Measurements from ENCODE around the gene SLC2A6. TPM values are rescaled to one million over a fixed set of nuclear protein-coding genes. Genes with fewer than 3 reads are reported as not detected.

The SLC2A6 gene
- total RNA-seq, 2 donors from 2014 or later, result 1.5 to 3.4 TPM

DNA sequence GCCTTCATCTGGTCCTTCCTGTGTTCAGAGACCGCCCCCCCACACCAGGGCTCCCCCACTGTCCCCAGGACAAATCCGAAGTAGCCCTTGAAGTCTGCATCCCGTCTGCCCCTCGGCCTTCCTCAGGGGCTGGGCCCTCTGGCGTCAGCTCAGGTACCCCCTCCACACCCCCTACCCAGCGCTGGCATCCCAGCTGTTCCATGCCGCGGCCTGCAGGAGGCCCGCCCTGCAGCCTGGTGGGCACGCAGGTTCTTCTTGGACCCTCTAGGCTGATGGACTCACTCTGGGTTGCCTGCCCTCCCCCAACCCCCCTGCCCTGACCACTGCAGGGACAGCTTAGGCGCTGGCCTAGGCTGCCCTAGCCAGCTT, 6.6 kb downstream of the SLC2A6 start:
- H3K4me3 Mint-ChIP-seq, result no peak overlapping the region

DNA sequence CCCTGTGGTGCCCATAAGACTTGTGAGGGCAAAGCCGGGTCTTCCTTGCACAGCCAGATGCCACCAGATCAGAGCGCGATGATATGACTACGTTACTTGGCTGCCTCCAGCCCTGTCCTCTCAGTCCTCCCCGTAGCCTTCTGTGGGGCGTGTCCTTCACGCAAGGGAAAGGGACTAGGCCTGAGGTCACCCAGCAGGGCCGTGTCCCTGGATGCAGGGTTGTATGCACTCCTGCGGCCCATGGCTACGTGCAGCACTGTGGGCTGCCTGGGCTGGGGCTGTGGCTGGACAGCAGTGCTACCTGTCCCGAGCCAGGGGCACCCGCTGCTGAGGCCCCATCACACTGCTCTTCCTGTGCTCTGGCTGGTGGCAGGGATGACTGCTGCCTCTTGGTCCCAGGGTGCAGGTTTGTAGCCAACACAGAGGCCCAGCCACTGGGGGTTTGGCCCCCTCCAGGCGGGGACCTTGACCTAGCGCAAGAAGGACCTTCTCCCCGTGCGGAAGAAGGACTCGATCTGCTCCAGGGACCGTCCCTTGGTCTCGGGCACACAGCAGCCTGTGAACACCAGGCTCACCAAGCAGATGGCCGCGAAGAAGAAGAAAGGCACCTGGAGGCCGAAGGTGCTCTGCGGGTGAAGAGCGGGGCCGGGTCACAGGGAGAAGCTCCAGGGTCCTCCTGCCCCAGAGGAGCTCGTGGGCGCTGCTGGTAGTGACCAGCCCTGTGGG, 7.2 kb downstream of the SLC2A6 start:
- Mint-ChIP-seq H3K4me3 (no peak overlapping the region), H3K27ac (no peak overlapping the region), H3K27me3 (no peaks in the 10 kb centered on the region), H3K36me3 (ENCODE audit: low read depth) (no peaks in the 10 kb centered on the region), H3K4me1 (no peaks in the 10 kb centered on the region)
- ATAC-seq, result no peak
- no peaks in the 10 kb centered on the region for H3K9me3 ChIP-seq (ENCODE audit: control insufficient read depth, low read length, poor library complexity, severe bottlenecking)
- DNase-seq, result no peak

More for the DNA sequence above, 6.6 kb downstream of the SLC2A6 start:
- Mint-ChIP-seq H3K4me1 (no peaks in the 10 kb centered on the region), H3K27me3 (no peaks in the 10 kb centered on the region), H3K36me3 (ENCODE audit: low read depth) (no peaks in the 10 kb centered on the region), H3K27ac (no peak overlapping the region)
- DNase-seq, result no peak
- no peaks in the 10 kb centered on the region for H3K9me3 ChIP-seq (ENCODE audit: control insufficient read depth, low read length, poor library complexity, severe bottlenecking)
- no peak for ATAC-seq

DNA sequence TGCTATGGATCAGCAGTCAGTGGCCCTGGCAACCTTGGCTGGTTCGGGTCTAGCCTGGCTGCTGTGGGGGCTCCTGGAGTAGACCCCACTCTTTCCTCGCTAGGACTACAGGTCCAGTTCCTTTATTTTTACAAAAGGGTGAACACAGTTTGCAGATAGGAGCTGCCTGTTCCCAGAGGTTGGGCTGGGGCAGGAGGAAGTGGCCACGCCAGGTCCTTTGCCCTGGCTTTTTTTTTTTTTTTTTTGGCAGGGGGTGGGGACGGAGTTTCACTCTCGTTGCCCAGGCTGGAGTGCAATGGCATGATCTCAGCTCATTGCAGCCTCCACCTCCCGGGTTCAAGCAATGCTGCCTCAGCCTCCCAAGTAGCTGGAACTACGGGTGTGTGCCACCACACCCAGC, 7.9 kb downstream of the SLC2A6 start:
- H3K9me3 ChIP-seq (ENCODE audit: control insufficient read depth, low read length, poor library complexity, severe bottlenecking), result no peaks in the 10 kb centered on the region
- H3K4me3 Mint-ChIP-seq, result no peak overlapping the region
- DNase-seq, result no peak
- H3K27ac Mint-ChIP-seq, result no peak overlapping the region
- H3K36me3 Mint-ChIP-seq (ENCODE audit: low read depth), result no peaks in the 10 kb centered on the region
- no peak for ATAC-seq
- no peaks in the 10 kb centered on the region for H3K27me3 Mint-ChIP-seq
- no peaks in the 10 kb centered on the region for H3K4me1 Mint-ChIP-seq

DNA sequence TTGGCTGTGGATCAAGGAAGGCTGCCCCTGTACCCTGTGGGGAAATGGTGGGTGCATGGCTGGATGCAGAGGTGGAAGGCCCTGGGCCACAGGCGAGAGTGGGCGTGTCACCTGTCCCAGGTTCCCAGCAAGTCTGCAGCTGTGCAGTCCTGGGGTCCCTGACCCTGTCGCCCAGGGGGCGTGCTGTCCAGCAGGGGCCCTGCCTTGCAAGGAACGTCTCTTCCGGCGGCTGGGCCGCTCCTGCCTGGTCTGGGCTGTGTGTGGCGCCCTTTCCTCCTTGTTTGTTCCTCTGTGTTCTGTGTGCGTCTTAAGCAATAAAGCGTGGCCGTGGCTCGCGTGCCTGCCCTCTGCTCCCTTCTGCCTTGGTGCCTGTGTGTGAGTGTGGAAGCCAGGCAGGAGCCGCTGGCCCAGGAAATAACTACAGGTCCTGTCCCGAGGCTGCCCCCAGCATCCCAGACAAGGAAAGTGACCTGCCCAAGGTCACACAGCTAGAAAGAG, 8.4 kb downstream of the SLC2A6 start:
- Mint-ChIP-seq H3K27me3 (no peaks in the 10 kb centered on the region), H3K36me3 (ENCODE audit: low read depth) (no peaks in the 10 kb centered on the region), H3K27ac (no peak overlapping the region), H3K4me3 (no peak overlapping the region), H3K4me1 (no peaks in the 10 kb centered on the region)
- DNase-seq, result no peak
- no peaks in the 10 kb centered on the region for H3K9me3 ChIP-seq (ENCODE audit: control insufficient read depth, low read length, poor library complexity, severe bottlenecking)
- no peak for ATAC-seq

DNA sequence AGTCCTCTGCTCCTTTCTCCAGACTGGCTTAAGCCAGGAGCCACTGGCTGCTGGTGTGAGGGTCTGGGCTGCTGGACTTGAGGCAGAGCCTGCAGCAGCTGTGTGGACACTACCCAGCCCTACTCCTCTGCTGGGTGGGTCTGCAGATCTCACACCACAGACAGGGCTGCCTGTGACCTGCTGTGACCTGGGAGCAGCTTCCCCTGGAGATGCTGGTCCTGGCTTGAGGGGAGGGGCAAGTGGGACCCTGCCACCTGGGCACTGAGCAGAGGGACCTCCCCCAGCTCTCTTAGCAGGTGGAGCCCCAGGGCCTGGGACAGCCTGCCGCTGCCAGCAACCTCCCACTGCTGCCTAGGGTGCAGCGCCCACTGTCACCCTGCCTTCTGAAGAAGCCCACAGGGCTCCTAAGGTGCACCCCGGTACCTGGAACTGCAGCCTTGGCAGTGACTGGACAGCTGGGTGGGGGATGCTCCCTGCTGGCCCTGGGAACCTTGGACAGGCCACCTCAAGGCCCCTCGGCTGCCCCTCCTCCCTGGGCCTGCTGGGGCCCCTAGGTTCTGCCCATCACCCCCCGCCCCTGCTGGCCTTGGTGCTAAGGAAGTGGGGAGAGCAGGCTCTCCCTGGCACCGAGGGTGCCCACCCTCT, 10.0 kb downstream of the SLC2A6 start:
- H3K4me3 Mint-ChIP-seq, result no peak overlapping the region
- H3K27ac Mint-ChIP-seq, result no peak overlapping the region
- ATAC-seq (no peak), DNase-seq (no peak)
- H3K9me3 ChIP-seq (ENCODE audit: control insufficient read depth, low read length, poor library complexity, severe bottlenecking), result no peaks in the 10 kb centered on the region
- H3K4me1 Mint-ChIP-seq, result no peaks in the 10 kb centered on the region
- no peaks in the 10 kb centered on the region for H3K36me3 Mint-ChIP-seq (ENCODE audit: low read depth)
- H3K27me3 Mint-ChIP-seq, result no peaks in the 10 kb centered on the region

DNA sequence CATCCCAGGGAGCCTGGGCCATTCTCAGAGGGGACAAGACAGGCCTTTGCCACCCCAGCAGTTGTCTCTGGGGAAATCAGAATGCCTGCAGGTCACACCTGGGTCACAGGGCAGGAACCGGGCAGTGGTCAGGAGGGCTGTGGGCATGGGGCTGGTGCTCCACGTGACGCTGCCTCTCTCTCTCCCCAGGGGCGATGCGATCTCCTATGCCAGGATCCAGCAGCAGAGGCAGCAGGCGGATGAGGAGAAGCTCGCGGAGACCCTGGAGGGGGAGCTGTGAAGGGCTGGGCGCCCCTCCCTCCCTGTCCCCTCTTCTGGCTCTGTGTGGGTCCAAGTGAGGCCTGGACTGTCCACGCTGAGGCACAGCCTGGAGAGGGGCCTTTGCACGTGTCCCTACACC, 10.5 kb downstream of the SLC2A6 start:
- DNase-seq, result no peak
- no peak overlapping the region for H3K4me3 Mint-ChIP-seq

DNA sequence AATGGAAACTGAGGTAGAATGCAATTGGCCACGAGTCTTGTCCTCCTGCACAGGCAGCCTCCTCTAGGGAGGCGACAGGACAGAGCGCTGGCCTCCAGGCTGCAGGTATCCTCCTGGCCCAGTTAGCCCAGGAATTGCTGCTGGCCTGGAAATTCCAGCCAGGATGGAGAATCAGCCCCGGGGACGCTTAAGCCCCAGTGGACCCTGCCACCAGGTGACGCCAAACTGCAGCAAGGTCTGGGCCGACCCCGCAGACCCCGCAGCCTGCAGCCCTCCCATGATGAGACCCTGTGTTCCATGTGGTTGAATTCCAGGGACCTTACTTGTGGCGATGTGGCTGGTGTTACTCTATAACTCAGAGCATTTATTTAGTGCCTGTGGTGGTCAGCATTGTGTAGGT, 11.8 kb downstream of the SLC2A6 start:
- no peaks in the 10 kb centered on the region for H3K9me3 ChIP-seq (ENCODE audit: control insufficient read depth, low read length, poor library complexity, severe bottlenecking)
- DNase-seq, result no peak
- Mint-ChIP-seq H3K27ac (no peak overlapping the region), H3K36me3 (ENCODE audit: low read depth) (no peaks in the 10 kb centered on the region), H3K4me1 (peaks cover 4% of the 10 kb centered on the region), H3K27me3 (no peaks in the 10 kb centered on the region), H3K4me3 (no peak overlapping the region)
- no peak for ATAC-seq

More for the DNA sequence above, 10.5 kb downstream of the SLC2A6 start:
- H3K27ac Mint-ChIP-seq, result no peak overlapping the region
- no peaks in the 10 kb centered on the region for H3K27me3 Mint-ChIP-seq
- ATAC-seq, result no peak
- H3K9me3 ChIP-seq (ENCODE audit: control insufficient read depth, low read length, poor library complexity, severe bottlenecking), result no peaks in the 10 kb centered on the region
- H3K4me1 Mint-ChIP-seq, result no peaks in the 10 kb centered on the region
- no peaks in the 10 kb centered on the region for H3K36me3 Mint-ChIP-seq (ENCODE audit: low read depth)

DNA sequence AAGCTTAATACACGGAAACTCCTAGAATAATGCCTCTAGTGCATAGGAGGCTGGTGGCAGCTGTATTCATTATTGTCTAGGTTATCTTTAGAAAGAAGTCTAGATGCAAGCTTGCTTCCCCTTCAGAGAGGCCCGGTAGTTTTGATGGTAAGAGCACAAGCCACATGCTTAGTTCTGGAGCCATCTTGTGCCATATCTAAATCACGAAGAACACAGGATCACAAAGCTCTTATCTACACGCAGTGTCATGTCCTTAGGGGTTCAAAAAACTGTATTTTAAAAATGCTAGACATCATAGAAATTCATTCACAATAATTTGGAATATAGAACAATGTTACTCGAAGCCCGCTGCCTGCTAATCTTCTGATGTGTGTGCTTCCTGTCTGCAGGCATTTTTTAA, 12.9 kb downstream of the SLC2A6 start:
- H3K27me3 Mint-ChIP-seq, result no peaks in the 10 kb centered on the region
- DNase-seq (no peak), ATAC-seq (no peak)
- no peaks in the 10 kb centered on the region for H3K9me3 ChIP-seq (ENCODE audit: control insufficient read depth, low read length, poor library complexity, severe bottlenecking)
- H3K27ac Mint-ChIP-seq, result no peak overlapping the region
- peaks cover 4% of the 10 kb centered on the region for H3K4me1 Mint-ChIP-seq
- no peak overlapping the region for H3K4me3 Mint-ChIP-seq
- H3K36me3 Mint-ChIP-seq (ENCODE audit: low read depth), result no peaks in the 10 kb centered on the region

DNA sequence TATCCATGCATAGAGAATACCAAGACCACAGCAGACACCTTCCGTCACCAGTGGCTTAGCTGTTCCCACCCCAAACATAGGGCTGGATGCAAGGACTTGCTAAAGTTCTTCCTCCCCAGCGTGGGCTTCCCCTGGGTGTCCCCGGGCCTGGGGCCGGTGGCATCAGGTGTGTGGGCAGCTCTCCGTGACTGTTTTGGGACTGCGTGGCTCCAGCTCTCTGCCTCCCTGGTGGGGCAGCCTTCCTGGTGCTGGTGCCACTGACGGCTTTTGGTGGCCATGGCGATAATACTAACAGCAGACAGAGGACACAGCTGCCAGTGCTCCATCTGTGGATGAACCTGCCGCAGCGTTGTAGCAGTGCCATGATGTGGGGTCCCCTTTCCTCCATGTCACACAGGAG, 14.3 kb downstream of the SLC2A6 start:
- DNase-seq, result no peak
- H3K9me3 ChIP-seq (ENCODE audit: control insufficient read depth, low read length, poor library complexity, severe bottlenecking), result no peaks in the 10 kb centered on the region
- H3K27ac Mint-ChIP-seq, result no peak overlapping the region
- no peaks in the 10 kb centered on the region for H3K27me3 Mint-ChIP-seq
- no peak for ATAC-seq
- no peaks in the 10 kb centered on the region for H3K36me3 Mint-ChIP-seq (ENCODE audit: low read depth)
- H3K4me3 Mint-ChIP-seq, result no peak overlapping the region
- H3K4me1 Mint-ChIP-seq, result peaks cover 10% of the 10 kb centered on the region

DNA sequence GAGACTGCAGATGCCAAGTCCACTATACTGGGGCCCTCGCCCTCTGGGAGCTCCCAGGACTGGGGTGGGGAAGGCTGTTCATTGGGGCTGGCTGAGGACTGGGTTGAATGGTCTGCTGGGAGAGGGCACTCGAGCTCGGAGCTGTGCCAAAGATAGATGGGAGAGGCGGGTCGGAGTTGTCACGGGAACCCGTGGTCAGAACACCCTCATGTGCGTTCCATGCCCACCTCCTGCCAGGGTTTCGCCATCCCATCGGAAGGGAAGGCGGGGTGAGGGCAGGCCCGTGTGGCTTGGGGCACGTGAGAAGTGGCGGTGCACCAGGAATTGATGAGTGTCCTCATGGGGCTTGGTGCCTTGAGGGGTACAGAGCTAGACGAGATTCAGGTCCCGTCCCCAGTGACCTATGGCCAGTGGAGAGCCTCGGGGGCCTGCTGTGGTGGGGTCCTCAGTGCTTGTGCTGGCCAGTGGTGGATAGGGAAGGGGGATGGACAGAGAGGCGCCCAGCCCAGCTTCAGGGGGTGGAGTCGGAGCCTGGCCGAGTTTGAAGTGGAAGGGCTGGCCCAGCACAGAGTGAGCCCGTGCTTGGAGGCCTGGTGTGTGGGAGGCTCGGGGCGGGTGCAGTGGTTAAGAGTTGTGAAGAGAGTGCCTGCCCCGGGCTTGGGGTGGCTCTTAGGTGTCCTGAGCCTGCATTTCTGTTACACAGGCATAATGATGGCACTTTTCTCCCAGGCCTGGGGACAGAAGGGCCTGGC, 14.9 kb downstream of the SLC2A6 start:
- DNase-seq (no peak), ATAC-seq (no peak)
- H3K9me3 ChIP-seq (ENCODE audit: control insufficient read depth, low read length, poor library complexity, severe bottlenecking), result no peaks in the 10 kb centered on the region
- no peak overlapping the region for H3K27ac Mint-ChIP-seq
- H3K4me3 Mint-ChIP-seq, result no peak overlapping the region
- H3K27me3 Mint-ChIP-seq, result no peaks in the 10 kb centered on the region
- H3K4me1 Mint-ChIP-seq, result peaks cover 10% of the 10 kb centered on the region
- no peaks in the 10 kb centered on the region for H3K36me3 Mint-ChIP-seq (ENCODE audit: low read depth)

DNA sequence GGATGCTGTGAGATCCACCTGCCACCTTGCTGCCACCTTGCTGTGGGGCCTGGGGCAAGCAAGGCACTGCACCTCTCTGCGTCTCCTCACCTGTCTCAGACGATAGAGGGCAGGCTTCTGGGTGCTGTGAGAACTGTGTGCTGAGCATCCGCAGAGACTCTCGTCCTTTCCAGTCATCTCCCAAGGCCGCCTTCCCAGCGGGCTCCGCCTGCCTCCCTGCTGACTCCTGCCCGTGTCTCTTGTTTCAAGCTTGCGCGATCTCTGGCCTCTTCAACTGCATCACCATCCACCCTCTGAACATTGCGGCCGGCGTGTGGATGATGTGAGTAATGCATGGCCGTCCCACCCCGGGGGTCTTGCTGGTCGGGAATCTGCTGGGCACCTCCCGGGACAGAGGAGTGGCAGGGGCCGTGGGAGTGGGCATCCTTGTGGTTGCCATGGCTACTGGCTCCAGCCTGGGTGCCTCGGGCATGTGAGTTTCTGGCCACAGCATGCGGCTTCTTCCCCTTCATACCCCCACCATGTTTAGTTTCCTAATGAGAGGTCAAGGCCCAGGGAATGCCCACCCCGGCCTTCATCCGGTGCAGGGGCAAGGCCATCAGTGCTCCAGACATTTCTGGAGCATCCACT, 15.6 kb downstream of the SLC2A6 start:
- ATAC-seq (no peak), DNase-seq (no peak)
- Mint-ChIP-seq H3K4me1 (peaks cover 10% of the 10 kb centered on the region), H3K27me3 (no peaks in the 10 kb centered on the region), H3K27ac (no peak overlapping the region), H3K4me3 (no peak overlapping the region), H3K36me3 (ENCODE audit: low read depth) (no peaks in the 10 kb centered on the region)
- no peaks in the 10 kb centered on the region for H3K9me3 ChIP-seq (ENCODE audit: control insufficient read depth, low read length, poor library complexity, severe bottlenecking)

DNA sequence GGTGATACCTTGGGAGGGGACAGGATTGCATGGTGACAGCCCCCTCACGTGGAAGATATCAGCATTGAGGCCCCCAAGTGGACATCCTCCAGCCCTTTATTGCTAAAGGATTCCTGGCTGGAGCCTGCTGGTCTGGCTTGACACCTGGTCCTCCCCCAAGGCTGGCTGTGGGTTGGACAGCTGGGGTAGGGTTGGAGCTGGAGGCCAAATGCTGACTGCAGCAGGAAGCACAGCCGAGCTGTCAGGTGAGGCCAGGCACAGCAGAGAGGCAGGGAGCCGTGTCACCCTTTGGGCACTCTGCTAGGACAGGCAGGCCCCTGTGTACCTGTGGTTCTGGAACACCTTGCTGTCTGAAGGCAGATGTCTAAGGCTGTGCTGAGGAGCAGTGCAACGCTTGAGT, 16.9 kb downstream of the SLC2A6 start:
- ATAC-seq (no peak), DNase-seq (no peak)
- Mint-ChIP-seq H3K36me3 (ENCODE audit: low read depth) (no peaks in the 10 kb centered on the region), H3K27ac (no peak overlapping the region), H3K27me3 (no peaks in the 10 kb centered on the region), H3K4me3 (no peak overlapping the region), H3K4me1 (peaks cover 10% of the 10 kb centered on the region)
- no peaks in the 10 kb centered on the region for H3K9me3 ChIP-seq (ENCODE audit: control insufficient read depth, low read length, poor library complexity, severe bottlenecking)

All from T-helper 17 cell (primary cell).